SK-N-SH (cell line): ENCODE data around the gene EIF2B4. TPM values are rescaled to one million over a fixed set of nuclear protein-coding genes. Genes with fewer than 3 reads are reported as not detected.

ENCODE experiments used
- CTCF ChIA-PET: fragments of 300-600, 350-600 bp; formaldehyde crosslinking; extraction: SDS; loops from one replicate; lab custom pipeline; 2021; lab: Yijun Ruan, JAX
- POLR2A ChIA-PET: fragments of 350-600 bp; sonication (Branson Sonifier 250); formaldehyde crosslinking; extraction: SDS; loops from one replicate; lab custom pipeline; 2020; ENCODE audit warnings: antibody characterized with exemption, inconsistent platforms; lab: Yijun Ruan, JAX
- DNase-seq: peaks from one replicate; pipeline ENCODE4 v3.0.0; 2012
- H2AFZ ChIP-seq: fragments of 200-600 bp; sonication (generic); 2 replicates; pipeline ENCODE4 v1.8.1; 2016; ENCODE audit warnings: antibody characterized with exemption, mild to moderate bottlenecking, low read depth
- H3F3A ChIP-seq: fragments of 200-600 bp; sonication (generic); replicated peaks from 2 replicates; pipeline ENCODE3; 2016; ENCODE audit warnings: antibody characterized with exemption, mild to moderate bottlenecking; ENCODE audit not compliant: insufficient read depth
- H3K27ac ChIP-seq, 2 experiments: fragments of 200-500 bp in 1 of 2; fragments of 200-600 bp in 1 of 2; sonication (Bioruptor generic) in 1 of 2; sonication (generic), shearing (Covaris generic) in 1 of 2; 2 replicates each; pipeline versions ENCODE4 v1.5.1 to v1.6.1; 2014 to 2016; ENCODE audit warnings: low read depth in 2 of 2, inconsistent platforms in 1 of 2, low read length in 1 of 2, mild to moderate bottlenecking in 1 of 2, mixed read lengths in 1 of 2
- H3K27me3 ChIP-seq: fragments of 200-600 bp; sonication (generic), shearing (Covaris generic); 2 replicates; pipeline ENCODE4 v1.6.1; 2016; ENCODE audit warnings: mixed run types; ENCODE audit not compliant: insufficient read depth
- H3K36me3 ChIP-seq, 2 experiments: fragments of 200-500 bp in 1 of 2; fragments of 200-600 bp in 1 of 2; sonication (Bioruptor generic) in 1 of 2; sonication (generic) in 1 of 2; replicated peaks in 1 of 2; 2 replicates each; pipeline versions ENCODE3 to v1.5.1; 2014 to 2016; ENCODE audit warnings: low read length in 1 of 2, mild to moderate bottlenecking in 1 of 2; ENCODE audit not compliant: insufficient read depth in 2 of 2, control insufficient read depth in 1 of 2
- H3K4me1 ChIP-seq, 2 experiments: fragments of 200-500 bp in 1 of 2; fragments of 200-600 bp in 1 of 2; sonication (Bioruptor generic) in 1 of 2; sonication (generic), shearing (Covaris generic) in 1 of 2; 2 replicates each; pipeline versions ENCODE4 v1.5.1 to v1.6.1; 2014 to 2016; ENCODE audit warnings: low read depth in 1 of 2, low read length in 1 of 2, mixed run types in 1 of 2; ENCODE audit not compliant: insufficient read depth in 2 of 2, control insufficient read depth in 1 of 2
- H3K4me2 ChIP-seq: fragments of 200-600 bp; sonication (generic), shearing (Covaris generic); 2 replicates; pipeline ENCODE4 v1.6.1; 2017; ENCODE audit warnings: mixed run types
- H3K4me3 ChIP-seq, 2 experiments: fragments of 200-500 bp in 1 of 2; fragments of 200-600 bp in 1 of 2; sonication (Bioruptor generic) in 1 of 2; sonication (generic), shearing (Covaris generic) in 1 of 2; 2 replicates each; pipeline versions ENCODE4 v1.5.1 to v1.8.1; 2014 to 2016; ENCODE audit warnings: low read depth in 2 of 2, inconsistent platforms in 1 of 2, low read length in 1 of 2, mild to moderate bottlenecking in 1 of 2, mixed read lengths in 1 of 2, moderate library complexity in 1 of 2
- H3K79me2 ChIP-seq: fragments of 200-600 bp; sonication (generic); 2 replicates; pipeline ENCODE4 v1.8.1; 2017; ENCODE audit warnings: mild to moderate bottlenecking; ENCODE audit not compliant: insufficient read depth
- H3K9ac ChIP-seq: fragments of 200-600 bp; sonication (generic); 2 replicates; pipeline ENCODE4 v1.6.1; 2017; ENCODE audit warnings: mixed run types
- H3K9me2 ChIP-seq: fragments of 200-600 bp; sonication (generic); 2 replicates; pipeline ENCODE4 v1.6.1; 2017; ENCODE audit warnings: mixed run types
- H3K9me3 ChIP-seq: fragments of 200-600 bp; sonication (generic); 2 replicates; pipeline ENCODE4 v1.6.1; 2017; ENCODE audit warnings: mixed run types, mild to moderate bottlenecking, moderate library complexity
- H4K20me1 ChIP-seq: fragments of 200-600 bp; sonication (generic); 2 replicates; pipeline ENCODE4 v1.6.1; 2017; ENCODE audit warnings: mild to moderate bottlenecking, mixed run types; ENCODE audit not compliant: insufficient read depth
- CHD2 ChIP-seq: fragments of 150-350 bp; IDR thresholded peaks from 2 replicates; pipeline ENCODE4 v1.6.1; 2018; ENCODE audit warnings: low read length; ENCODE audit not compliant: partially characterized antibody
- FOXJ3 ChIP-seq: sonication (generic); formaldehyde crosslinking; IDR thresholded peaks from 2 replicates; pipeline ENCODE4 v1.5.1; 2020; ENCODE audit warnings: mild to moderate bottlenecking, missing genetic modification reagents
- GATA2 ChIP-seq: sonication (generic); formaldehyde crosslinking; IDR thresholded peaks from 2 replicates; pipeline ENCODE4 v1.5.0; 2020; ENCODE audit warnings: mild to moderate bottlenecking, missing genetic modification reagents
- JUND ChIP-seq: IDR thresholded peaks from 2 replicates; pipeline ENCODE4 v1.4.0; 2012
- MAX ChIP-seq: IDR thresholded peaks from 2 replicates; pipeline ENCODE4 v1.4.0; 2012; ENCODE audit warnings: low read depth
- PBX3 ChIP-seq: IDR thresholded peaks from 2 replicates; pipeline ENCODE4; 2012
- REST ChIP-seq: IDR thresholded peaks from 2 replicates; pipeline ENCODE4 v1.6.1; 2012; ENCODE audit warnings: mild to moderate bottlenecking, low read depth, low read length, moderate library complexity
- RXRA ChIP-seq: IDR thresholded peaks from 2 replicates; pipeline ENCODE4 v1.4.0; 2012; ENCODE audit warnings: low read depth, mild to moderate bottlenecking, borderline replicate concordance
- SMC3 ChIP-seq: IDR thresholded peaks from 2 replicates; pipeline ENCODE4 v1.6.1; 2012; ENCODE audit warnings: low read depth, low read length, improper control_type of control experiment
- TCF12 ChIP-seq: IDR thresholded peaks from 2 replicates; pipeline ENCODE4 v1.4.0; 2012
- TEAD4 ChIP-seq: IDR thresholded peaks from 2 replicates; pipeline ENCODE4 v1.4.0; 2012; ENCODE audit warnings: mild to moderate bottlenecking, borderline replicate concordance; ENCODE audit not compliant: insufficient read depth
- YY1 ChIP-seq: IDR thresholded peaks from 2 replicates; pipeline ENCODE4 v1.4.0; 2012; ENCODE audit warnings: low read depth, mild to moderate bottlenecking
- WGBS: methylation state at CpG from one replicate; pipeline ENCODE4 v1.1.6; 2017; ENCODE audit warnings: low lambda C conversion rate; 5-methylcytosine and 5-hydroxymethylcytosine counted together
- polyA plus RNA-seq, 3 experiments: library from polyadenylated mRNA; depleted of rRNA; stranded (reverse); fragments of >200 nt; gene quantifications; 2 replicates each; pipeline ENCODE4 v1.2.3, GENCODE V29; 2012

EIF2B4 gene
- polyA plus RNA-seq, 1 of the 3 experiments (the other 2 are of a cell fraction) = 51.7 TPM

GRCh38 chr2:27412419-27413152 is 42.4 kb upstream of the EIF2B4 start:
- Histone ChIP-seq H3K9me2 (no peaks in the 10 kb centered on the region), H3K9ac (no peak overlapping the region), H3K27me3 (no peaks in the 10 kb centered on the region), H2AFZ (no peak overlapping the region), H3K36me3 (no peaks in the 10 kb centered on the region), H3K4me1 (peaks cover 0 to 6% of the 10 kb centered on the region in 2 experiments; a peak in 2 of 4 replicates), H3K9me3 (no peaks in the 10 kb centered on the region), H4K20me1 (peaks cover 13% of the 10 kb centered on the region), H3F3A (peaks cover 15% of the 10 kb centered on the region), H3K27ac (no peak overlapping the region), H3K79me2 (peaks cover 18% of the 10 kb centered on the region), H3K4me2 (no peak overlapping the region)
- CTCF ChIA-PET = no interaction called here
- POLR2A ChIA-PET = no interaction called here
- no peak for TF ChIP-seq TEAD4
- TF ChIP-seq RXRA = no peak
- TF ChIP-seq REST = no peak
- no peak for TF ChIP-seq TCF12
- no peak for TF ChIP-seq CHD2
- no peak for TF ChIP-seq PBX3
- no peak for TF ChIP-seq JUND
- TF ChIP-seq YY1 = no peak
- no peak for TF ChIP-seq FOXJ3 (CRISPR knock-in tag)
- TF ChIP-seq GATA2 (CRISPR knock-in tag) = no peak
- no peak for TF ChIP-seq SMC3
- TF ChIP-seq MAX = no peak
- TF ChIP-seq, all 33 proteins: peak for 0
- DNase-seq = no peak
- H3K4me3 ChIP-seq = no peak overlapping the region
- 77% methylated on average over 9 of the region's 9 CpGs for WGBS
